GM23338 (cell line): ENCODE measurements around the gene SANBR. TPM values are rescaled to one million over a fixed set of nuclear protein-coding genes. Genes with fewer than 3 reads are reported as not detected.

Experiments used
- ATAC-seq: fragments of 200-7000 bp; cut with Tn5 transposase; 3 replicates; pipeline ENCODE4 v1.9.1; 2020
- DNase-seq: peaks from one replicate; pipeline ENCODE4 v3.0.0-alpha.2; 2015; ENCODE audit warnings: low spot score
- H2AFZ ChIP-seq: fragments of 200-600 bp; sonication (generic); 2 replicates; pipeline ENCODE4 v1.8.0; 2016; ENCODE audit warnings: antibody characterized with exemption, mild to moderate bottlenecking, moderate library complexity
- H3F3A ChIP-seq: fragments of 200-600 bp; sonication (generic); replicated peaks from 2 replicates; pipeline ENCODE4 v1.8.0; 2017; ENCODE audit warnings: antibody characterized with exemption, mixed run types, low read depth
- H3K27ac ChIP-seq: fragments of 200-600 bp; sonication (generic); 2 replicates; pipeline ENCODE4 v1.6.1; 2016; ENCODE audit warnings: low read depth
- H3K27me3 ChIP-seq: fragments of 200-600 bp; sonication (generic); 2 replicates; pipeline ENCODE4 v1.8.0; 2016; ENCODE audit warnings: mild to moderate bottlenecking, mixed run types, moderate library complexity; ENCODE audit not compliant: insufficient read depth
- H3K36me3 ChIP-seq: fragments of 200-600 bp; sonication (generic); 2 replicates; pipeline ENCODE4 v1.8.0; 2016; ENCODE audit warnings: mild to moderate bottlenecking; ENCODE audit not compliant: insufficient read depth
- H3K4me1 ChIP-seq: fragments of 200-600 bp; sonication (generic); 2 replicates; pipeline ENCODE4 v1.8.0; 2016; ENCODE audit warnings: mild to moderate bottlenecking, moderate library complexity; ENCODE audit not compliant: insufficient read depth
- H3K4me2 ChIP-seq: fragments of 200-600 bp; sonication (generic); 2 replicates; pipeline ENCODE4 v1.7.1; 2017; ENCODE audit warnings: mixed run types
- H3K4me3 ChIP-seq: fragments of 200-600 bp; sonication (generic); 2 replicates; pipeline ENCODE4 v1.6.1; 2016; ENCODE audit warnings: mixed run types
- H3K79me2 ChIP-seq: fragments of 200-600 bp; sonication (generic); replicated peaks from 2 replicates; pipeline ENCODE4 v1.8.0; 2017; ENCODE audit warnings: mild to moderate bottlenecking; ENCODE audit not compliant: insufficient read depth
- H3K9me2 ChIP-seq: fragments of 200-600 bp; sonication (generic); 2 replicates; pipeline ENCODE4 v1.8.0; 2017; ENCODE audit not compliant: insufficient read depth
- H4K20me1 ChIP-seq: fragments of 200-600 bp; sonication (generic); replicated peaks from 2 replicates; pipeline ENCODE4 v1.8.0; 2017; ENCODE audit warnings: mild to moderate bottlenecking; ENCODE audit not compliant: insufficient read depth
- H3K27ac Mint-ChIP-seq: 2 replicates; pipeline ENCODE4 v1.8.0; 2020; ENCODE audit warnings: inconsistent platforms, mild to moderate bottlenecking, moderate library complexity, mixed read lengths
- H3K27me3 Mint-ChIP-seq: 3 replicates; pipeline ENCODE4 v1.8.0; 2022; ENCODE audit warnings: low read depth, mild to moderate bottlenecking, moderate library complexity, mixed read lengths, inconsistent platforms; ENCODE audit not compliant: insufficient read depth, poor library complexity
- H3K36me3 Mint-ChIP-seq: 3 replicates; pipeline ENCODE4 v1.8.0; 2021; ENCODE audit warnings: low read depth, mild to moderate bottlenecking, inconsistent platforms, moderate library complexity, mixed read lengths
- H3K4me1 Mint-ChIP-seq: 3 replicates; pipeline ENCODE4 v1.8.0; 2020; ENCODE audit warnings: mild to moderate bottlenecking, inconsistent platforms, mixed read lengths
- H3K4me3 Mint-ChIP-seq: 3 replicates; pipeline ENCODE4 v1.8.0; 2021; ENCODE audit warnings: moderate library complexity, mild to moderate bottlenecking, inconsistent platforms, mixed read lengths
- H3K9me3 Mint-ChIP-seq: 3 replicates; pipeline ENCODE4 v1.8.0; 2020; ENCODE audit warnings: moderate library complexity, mild to moderate bottlenecking, inconsistent platforms, mixed read lengths
- CREB1 ChIP-seq: fragments of 250-450 bp; sonication (Bioruptor Pico); IDR thresholded peaks from 2 replicates; pipeline ENCODE4 v1.5.0; 2020; ENCODE audit warnings: low read depth, mild to moderate bottlenecking, moderate library complexity
- CTCF ChIP-seq, 2 experiments: fragments of 200-600 bp in 1 of 2; sonication (generic) in 1 of 2; conservative IDR thresholded peaks; 2 replicates each; pipeline versions ENCODE4 v1.5.1 to v1.6.1; 2016 to 2017; ENCODE audit warnings: antibody characterized with exemption in 2 of 2, low read depth in 2 of 2, mild to moderate bottlenecking in 2 of 2, moderate library complexity in 1 of 2
- EZH2phosphoT487 ChIP-seq: fragments of 200-600 bp; sonication (generic); IDR thresholded peaks from one replicate; pipeline ENCODE4 v1.8.1; 2018; ENCODE audit warnings: antibody characterized with exemption; ENCODE audit not compliant: unreplicated experiment
- NANOG ChIP-seq: IDR thresholded peaks from 2 replicates; pipeline ENCODE4 v1.6.1; 2016; ENCODE audit warnings: antibody characterized with exemption, borderline replicate concordance
- POLR2AphosphoS5 ChIP-seq: IDR thresholded peaks from 2 replicates; pipeline ENCODE4 v1.6.1; 2016; ENCODE audit warnings: antibody characterized with exemption, low read depth
- REST ChIP-seq: IDR thresholded peaks from one replicate; pipeline ENCODE4 v1.6.1; 2018; ENCODE audit warnings: antibody characterized with exemption; ENCODE audit not compliant: unreplicated experiment
- ZNF331 ChIP-seq: fragments of 250-450 bp; sonication (Bioruptor Pico); IDR thresholded peaks from 2 replicates; pipeline ENCODE4 v1.5.0; 2020; ENCODE audit warnings: low read depth, mild to moderate bottlenecking, moderate library complexity
- polyA plus RNA-seq: library from polyadenylated mRNA; unstranded; fragments of >200 nt; fragmentation: Nextera tagmentation; extraction: Ambion mirVana; gene quantifications from 2 replicates; pipeline ENCODE4 v1.2.1, GENCODE V29; 2016
- total RNA-seq: library from RNA; depleted of rRNA; stranded (reverse); fragments of >200 nt; shearing (Covaris generic); gene quantifications from 2 replicates; pipeline ENCODE4 v1.2.3, GENCODE V29; 2014

Gene SANBR
- total and polyA plus RNA-seq, 2 experiments from 2014 or later = 8.4 to 10.8 TPM

GRCh38 chr2:61021228-61021660, 44.4 kb upstream of the SANBR start:
- Histone ChIP-seq H3F3A (no peaks in the 10 kb centered on the region), H3K27me3 (no peaks in the 10 kb centered on the region), H2AFZ (no peak overlapping the region), H3K4me3 (no peak overlapping the region), H3K36me3 (no peaks in the 10 kb centered on the region), H3K4me2 (no peak overlapping the region), H3K79me2 (peaks cover 71% of the 10 kb centered on the region), H3K9me2 (no peaks in the 10 kb centered on the region), H3K27ac (no peak overlapping the region), H3K4me1 (peaks cover 8% of the 10 kb centered on the region), H4K20me1 (peaks cover 14% of the 10 kb centered on the region; the same call in 1 of the 2 replicates)
- no peak overlapping the region; the same call in 1 of the 2 replicates for H3K27ac Mint-ChIP-seq
- DNase-seq = no peak
- TF ChIP-seq POLR2AphosphoS5 = no peak
- TF ChIP-seq REST = no peak
- H3K4me3 Mint-ChIP-seq = no peak overlapping the region
- no peak for ATAC-seq
- no peaks in the 10 kb centered on the region for H3K9me3 Mint-ChIP-seq
- H3K27me3 Mint-ChIP-seq = peaks cover 4% of the 10 kb centered on the region
- H3K36me3 Mint-ChIP-seq = peaks cover 17% of the 10 kb centered on the region; the same call in 2 of the 3 replicates
- H3K4me1 Mint-ChIP-seq = peaks cover 8% of the 10 kb centered on the region; the same call in 2 of the 3 replicates

GRCh38 chr2:61023670-61024069, 42.0 kb upstream of the SANBR start:
- Mint-ChIP-seq H3K9me3 (no peaks in the 10 kb centered on the region), H3K27ac (no peak overlapping the region), H3K4me1 (peaks cover 8% of the 10 kb centered on the region; the same call in 2 of the 3 replicates), H3K4me3 (no peak overlapping the region), H3K27me3 (no peaks in the 10 kb centered on the region), H3K36me3 (peaks cover 17% of the 10 kb centered on the region; the same call in 2 of the 3 replicates)
- H3K9me2 ChIP-seq = no peaks in the 10 kb centered on the region
- ATAC-seq (no peak), DNase-seq (no peak)
- peaks cover 73% of the 10 kb centered on the region for H3K79me2 ChIP-seq
- H4K20me1 ChIP-seq = peaks cover 18% of the 10 kb centered on the region
- H3K27ac ChIP-seq = no peak overlapping the region
- H3K36me3 ChIP-seq = no peaks in the 10 kb centered on the region
- no peak overlapping the region for H3K4me2 ChIP-seq
- no peaks in the 10 kb centered on the region for H3K27me3 ChIP-seq
- H3K4me3 ChIP-seq = no peak overlapping the region
- no peak overlapping the region for H2AFZ ChIP-seq
- no peaks in the 10 kb centered on the region for H3F3A ChIP-seq
- peaks cover 7% of the 10 kb centered on the region for H3K4me1 ChIP-seq
- TF ChIP-seq REST (no peak), EZH2phosphoT487 (no peak), NANOG (no peak), CTCF (conservative IDR thresholded peaks at IDR 0.05; ENCODE audit: low read depth in 2 of 2) (no peak), POLR2AphosphoS5 (no peak), CREB1 (CRISPR knock-in tag) (no peak), ZNF331 (CRISPR knock-in tag) (no peak)
